ENCODE data around the gene RAI2. TPM values are rescaled to one million over a fixed set of nuclear protein-coding genes. Genes with fewer than 3 reads are reported as not detected.
A peak's percentile ranks its signal among the peaks of the same experiment; 100 is the strongest.

The RAI2 gene
- total RNA-seq, 2 donors from 2014 or later: 4.9 to 8.6 TPM

DNA sequence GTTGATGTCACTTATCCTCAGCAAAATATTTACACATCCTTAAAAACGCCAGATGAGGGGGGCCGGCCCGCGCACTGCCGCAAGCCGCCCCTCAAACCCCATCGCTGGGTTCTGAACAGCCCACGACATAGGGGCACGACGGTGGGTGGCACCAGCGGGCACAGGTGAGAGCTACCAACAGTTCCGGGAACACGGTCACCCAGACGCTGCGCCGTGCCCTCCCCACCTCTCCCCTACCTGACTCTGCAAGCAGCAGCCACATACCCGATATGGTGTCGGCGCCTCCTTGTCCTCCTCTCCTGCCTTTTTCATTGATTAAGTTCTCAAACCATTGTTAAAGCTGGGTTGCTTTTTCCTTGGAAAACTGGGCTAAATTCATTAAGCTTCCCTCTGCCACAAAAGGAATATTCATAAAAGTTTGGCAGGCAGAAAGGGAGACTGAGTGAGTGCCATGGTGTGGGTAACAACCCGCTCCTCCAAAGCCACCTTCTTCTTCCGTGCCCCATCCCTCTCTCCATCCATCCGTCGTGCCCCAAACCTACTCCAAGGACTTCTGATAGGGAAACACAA, 1.4 kb downstream of the RAI2 start:
- WGBS, 2 donors: 2 to 3% methylated on average over 7 to 23 of the region's 23 CpGs
- Histone ChIP-seq H3K27ac (peak overlapping the region in 3 of 4 donors; percentile 30 to 63 (median 51)), H3K27me3 (no peaks in the 10 kb centered on the region), H3K36me3 (replicated peaks in 1 of 2; ENCODE audit: insufficient read depth in 1 of 2, low read depth in 2 of 2) (no peaks in the 10 kb centered on the region), H3K4me3 (peak overlapping the region; percentile 9 to 30), H3K4me1 (peaks cover 3% of the 10 kb centered on the region), H3K9me3 (no peaks in the 10 kb centered on the region)
- DNase-seq: peak; percentile 41 to 65 (median 56)
- intact Hi-C loops (cut with DNase I): no loop called here
- peak in 2 of 3 donors; percentile 25 to 28 for TF ChIP-seq POLR2A (IDR thresholded peaks at IDR 0.05)
- TF ChIP-seq, protein P1, sequence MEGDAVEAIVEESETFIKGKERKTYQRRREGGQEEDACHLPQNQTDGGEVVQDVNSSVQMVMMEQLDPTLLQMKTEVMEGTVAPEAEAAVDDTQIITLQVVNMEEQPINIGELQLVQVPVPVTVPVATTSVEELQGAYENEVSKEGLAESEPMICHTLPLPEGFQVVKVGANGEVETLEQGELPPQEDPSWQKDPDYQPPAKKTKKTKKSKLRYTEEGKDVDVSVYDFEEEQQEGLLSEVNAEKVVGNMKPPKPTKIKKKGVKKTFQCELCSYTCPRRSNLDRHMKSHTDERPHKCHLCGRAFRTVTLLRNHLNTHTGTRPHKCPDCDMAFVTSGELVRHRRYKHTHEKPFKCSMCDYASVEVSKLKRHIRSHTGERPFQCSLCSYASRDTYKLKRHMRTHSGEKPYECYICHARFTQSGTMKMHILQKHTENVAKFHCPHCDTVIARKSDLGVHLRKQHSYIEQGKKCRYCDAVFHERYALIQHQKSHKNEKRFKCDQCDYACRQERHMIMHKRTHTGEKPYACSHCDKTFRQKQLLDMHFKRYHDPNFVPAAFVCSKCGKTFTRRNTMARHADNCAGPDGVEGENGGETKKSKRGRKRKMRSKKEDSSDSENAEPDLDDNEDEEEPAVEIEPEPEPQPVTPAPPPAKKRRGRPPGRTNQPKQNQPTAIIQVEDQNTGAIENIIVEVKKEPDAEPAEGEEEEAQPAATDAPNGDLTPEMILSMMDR (IDR thresholded peaks at IDR 0.05): no peak
- ATAC-seq: peak; percentile 69

DNA sequence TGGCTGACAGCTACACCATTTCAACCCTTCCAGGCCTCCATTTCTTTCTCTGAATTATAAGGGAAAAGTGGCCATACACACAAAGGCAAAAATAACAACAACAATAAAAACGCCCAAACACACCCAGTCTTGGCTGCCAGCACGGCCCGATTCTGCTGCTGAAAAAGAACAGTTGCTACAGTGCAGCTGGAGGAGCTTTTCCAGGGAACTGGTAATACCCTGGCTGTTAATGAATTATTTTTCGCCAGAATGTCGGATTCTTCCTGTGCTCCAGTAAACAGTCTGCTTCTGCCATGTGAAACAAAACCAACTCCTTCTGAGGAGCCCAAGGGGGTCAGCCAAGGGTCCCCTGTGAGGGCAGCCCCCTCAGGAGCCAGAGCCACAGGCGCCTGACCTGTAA, 6.6 kb downstream of the RAI2 start:
- H3K36me3 ChIP-seq (replicated peaks in 1 of 2; ENCODE audit: insufficient read depth in 1 of 2, low read depth in 2 of 2): no peaks in the 10 kb centered on the region
- H3K27me3 ChIP-seq: no peaks in the 10 kb centered on the region
- no peak overlapping the region for H3K4me3 ChIP-seq
- no peaks in the 10 kb centered on the region for H3K9me3 ChIP-seq
- intact Hi-C loops (cut with DNase I): no loop called here
- H3K27ac ChIP-seq: peak overlapping the region in 1 of 4 donors; percentile 55
- 19 to 49% methylated on average over 3 to 6 of the region's 6 CpGs for WGBS, 2 donors
- DNase-seq (no peak), ATAC-seq (no peak)
- TF ChIP-seq, protein P1 (IDR thresholded peaks at IDR 0.05): no peak
- TF ChIP-seq POLR2A (IDR thresholded peaks at IDR 0.05): no peak
- peaks cover 8% of the 10 kb centered on the region for H3K4me1 ChIP-seq

DNA sequence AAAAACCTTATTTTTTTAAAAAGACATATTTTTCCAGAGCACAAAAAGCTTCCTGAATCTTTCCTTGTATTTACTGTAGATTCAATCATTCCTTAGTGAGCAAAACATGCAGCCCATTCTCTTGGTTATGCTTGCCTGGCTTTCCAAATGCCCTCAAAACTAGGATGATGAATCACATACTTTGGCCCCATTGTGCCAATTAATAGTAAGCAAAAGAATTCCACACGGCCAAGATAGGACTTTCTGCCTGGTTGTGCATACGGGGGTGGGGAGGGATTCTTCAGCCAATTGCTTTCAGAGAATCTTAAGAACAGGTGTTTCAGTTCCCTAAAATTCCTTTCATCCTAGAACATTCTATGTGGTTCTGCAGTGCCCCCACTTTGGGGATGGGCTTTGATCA, 7.0 kb downstream of the RAI2 start:
- Histone ChIP-seq H3K9me3 (no peaks in the 10 kb centered on the region), H3K36me3 (replicated peaks in 1 of 2; ENCODE audit: insufficient read depth in 1 of 2, low read depth in 2 of 2) (no peaks in the 10 kb centered on the region), H3K4me3 (no peak overlapping the region), H3K4me1 (peaks cover 8% of the 10 kb centered on the region), H3K27ac (peak overlapping the region in 1 of 4 donors; percentile 55), H3K27me3 (no peaks in the 10 kb centered on the region)
- no peak for TF ChIP-seq POLR2A (IDR thresholded peaks at IDR 0.05)
- TF ChIP-seq, protein P1 (IDR thresholded peaks at IDR 0.05): no peak
- 3 to 7% methylated on average over 2 of the region's 2 CpGs for WGBS, 2 donors
- no peak for ATAC-seq
- DNase-seq: no peak
- intact Hi-C loops (cut with DNase I): no loop called here

DNA sequence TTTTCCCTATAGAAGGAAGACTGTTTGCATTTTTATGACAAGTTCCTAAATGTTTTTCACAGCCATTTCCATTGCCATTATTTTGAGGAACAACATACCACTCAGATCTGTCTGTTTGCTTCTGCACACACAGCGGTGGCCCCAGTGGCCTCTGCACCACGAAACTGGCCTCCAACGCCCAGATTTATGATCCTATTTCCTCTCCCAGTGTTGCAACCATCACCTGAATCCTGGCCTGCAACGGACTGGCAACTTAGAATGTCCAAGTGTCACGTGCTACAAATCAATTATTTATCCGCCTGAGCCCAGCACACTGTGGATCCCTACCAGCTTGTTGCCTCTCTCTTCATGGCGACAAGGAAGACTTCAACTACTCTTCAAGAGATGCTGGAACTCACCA, 9.2 kb downstream of the RAI2 start:
- H3K4me1 ChIP-seq: peaks cover 8% of the 10 kb centered on the region
- no peaks in the 10 kb centered on the region for H3K9me3 ChIP-seq
- no peak overlapping the region for H3K4me3 ChIP-seq
- H3K27me3 ChIP-seq: no peaks in the 10 kb centered on the region
- DNase-seq: no peak
- no peak for ATAC-seq
- no peak overlapping the region for H3K27ac ChIP-seq
- no peak for TF ChIP-seq POLR2A (IDR thresholded peaks at IDR 0.05)
- TF ChIP-seq, protein P1 (IDR thresholded peaks at IDR 0.05): no peak
- intact Hi-C loops (cut with DNase I): no loop called here
- no peaks in the 10 kb centered on the region for H3K36me3 ChIP-seq (replicated peaks in 1 of 2; ENCODE audit: insufficient read depth in 1 of 2, low read depth in 2 of 2)
- WGBS, 2 donors: 79 to 88% methylated on average over 7 of the region's 7 CpGs
